VCaP (cell line): ENCODE data around the gene VWA3B.

Source experiments
- H3K27ac ChIP-seq: fragments of 450-650 bp; 2 replicates; pipeline ENCODE4 v1.5.1; 2017
- TF ChIP-seq, protein P1 (sequence below): fragments of 450-650 bp; conservative IDR thresholded peaks from 2 replicates; pipeline ENCODE4 v1.5.1; 2017; ENCODE audit warnings: mild to moderate bottlenecking, moderate library complexity

The VWA3B gene

DNA sequence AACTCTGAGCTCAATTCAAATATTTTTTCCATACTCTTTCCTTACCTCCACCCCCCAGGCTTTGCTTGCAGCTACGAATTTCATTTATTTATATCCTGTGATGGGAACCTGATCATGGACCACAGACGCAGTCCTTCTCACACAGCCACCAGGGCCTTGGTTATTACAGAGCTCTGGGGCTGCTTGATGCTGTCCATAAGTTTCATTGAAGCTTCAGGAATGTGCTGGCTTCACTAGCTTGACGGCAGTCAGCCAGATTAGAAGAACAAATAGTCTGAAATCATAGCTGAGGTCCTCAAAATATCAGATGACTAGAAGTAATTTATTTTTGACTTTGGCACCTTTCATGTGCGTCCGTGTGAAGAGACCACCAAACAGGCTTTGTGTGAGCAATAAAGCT lies 104.9 kb downstream of the VWA3B start:
- TF ChIP-seq, protein P1, sequence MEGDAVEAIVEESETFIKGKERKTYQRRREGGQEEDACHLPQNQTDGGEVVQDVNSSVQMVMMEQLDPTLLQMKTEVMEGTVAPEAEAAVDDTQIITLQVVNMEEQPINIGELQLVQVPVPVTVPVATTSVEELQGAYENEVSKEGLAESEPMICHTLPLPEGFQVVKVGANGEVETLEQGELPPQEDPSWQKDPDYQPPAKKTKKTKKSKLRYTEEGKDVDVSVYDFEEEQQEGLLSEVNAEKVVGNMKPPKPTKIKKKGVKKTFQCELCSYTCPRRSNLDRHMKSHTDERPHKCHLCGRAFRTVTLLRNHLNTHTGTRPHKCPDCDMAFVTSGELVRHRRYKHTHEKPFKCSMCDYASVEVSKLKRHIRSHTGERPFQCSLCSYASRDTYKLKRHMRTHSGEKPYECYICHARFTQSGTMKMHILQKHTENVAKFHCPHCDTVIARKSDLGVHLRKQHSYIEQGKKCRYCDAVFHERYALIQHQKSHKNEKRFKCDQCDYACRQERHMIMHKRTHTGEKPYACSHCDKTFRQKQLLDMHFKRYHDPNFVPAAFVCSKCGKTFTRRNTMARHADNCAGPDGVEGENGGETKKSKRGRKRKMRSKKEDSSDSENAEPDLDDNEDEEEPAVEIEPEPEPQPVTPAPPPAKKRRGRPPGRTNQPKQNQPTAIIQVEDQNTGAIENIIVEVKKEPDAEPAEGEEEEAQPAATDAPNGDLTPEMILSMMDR, result no peak
- H3K27ac ChIP-seq, result no peak overlapping the region

DNA sequence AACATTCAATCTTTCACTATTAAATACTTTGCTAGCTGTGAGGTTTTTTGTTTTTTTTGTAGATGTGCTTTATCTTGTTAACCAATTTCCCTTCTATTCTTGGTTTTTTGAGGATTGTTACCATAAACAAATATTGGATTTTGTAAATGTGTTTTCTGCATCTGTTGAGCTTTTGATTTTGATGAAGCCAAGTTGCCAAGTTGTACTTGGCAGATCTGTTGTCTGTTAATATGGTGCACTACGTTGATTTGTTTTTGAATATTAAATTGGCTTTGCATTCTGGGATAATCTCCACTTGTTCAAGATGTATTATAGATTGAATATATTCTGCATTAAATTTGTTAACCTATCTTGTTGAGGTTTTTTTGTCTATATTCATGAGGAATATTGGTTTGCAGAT lies 114.6 kb downstream of the VWA3B start:
- H3K27ac ChIP-seq, result no peak overlapping the region
- TF ChIP-seq, protein P1, result no peak

DNA sequence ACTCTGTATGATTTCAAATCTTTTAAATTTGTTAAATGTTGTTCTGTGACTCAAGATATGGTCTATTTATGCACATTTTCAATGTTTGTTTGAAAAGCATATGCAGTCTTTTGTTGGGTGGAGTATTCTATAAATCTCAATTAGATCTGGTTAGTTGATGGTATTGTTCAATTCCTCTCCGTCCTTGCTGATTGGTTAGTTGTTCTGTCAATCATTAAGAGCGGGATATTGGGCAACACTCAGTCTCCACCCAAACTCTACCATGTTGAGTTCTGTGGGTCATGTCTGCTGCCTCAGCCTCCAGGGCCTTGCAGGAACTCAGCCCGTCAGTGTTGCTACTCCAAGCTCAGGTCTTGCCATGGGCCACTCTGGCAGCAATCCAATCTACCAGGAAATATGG lies 118.9 kb downstream of the VWA3B start:
- TF ChIP-seq, protein P1, result no peak
- H3K27ac ChIP-seq, result no peak overlapping the region

DNA sequence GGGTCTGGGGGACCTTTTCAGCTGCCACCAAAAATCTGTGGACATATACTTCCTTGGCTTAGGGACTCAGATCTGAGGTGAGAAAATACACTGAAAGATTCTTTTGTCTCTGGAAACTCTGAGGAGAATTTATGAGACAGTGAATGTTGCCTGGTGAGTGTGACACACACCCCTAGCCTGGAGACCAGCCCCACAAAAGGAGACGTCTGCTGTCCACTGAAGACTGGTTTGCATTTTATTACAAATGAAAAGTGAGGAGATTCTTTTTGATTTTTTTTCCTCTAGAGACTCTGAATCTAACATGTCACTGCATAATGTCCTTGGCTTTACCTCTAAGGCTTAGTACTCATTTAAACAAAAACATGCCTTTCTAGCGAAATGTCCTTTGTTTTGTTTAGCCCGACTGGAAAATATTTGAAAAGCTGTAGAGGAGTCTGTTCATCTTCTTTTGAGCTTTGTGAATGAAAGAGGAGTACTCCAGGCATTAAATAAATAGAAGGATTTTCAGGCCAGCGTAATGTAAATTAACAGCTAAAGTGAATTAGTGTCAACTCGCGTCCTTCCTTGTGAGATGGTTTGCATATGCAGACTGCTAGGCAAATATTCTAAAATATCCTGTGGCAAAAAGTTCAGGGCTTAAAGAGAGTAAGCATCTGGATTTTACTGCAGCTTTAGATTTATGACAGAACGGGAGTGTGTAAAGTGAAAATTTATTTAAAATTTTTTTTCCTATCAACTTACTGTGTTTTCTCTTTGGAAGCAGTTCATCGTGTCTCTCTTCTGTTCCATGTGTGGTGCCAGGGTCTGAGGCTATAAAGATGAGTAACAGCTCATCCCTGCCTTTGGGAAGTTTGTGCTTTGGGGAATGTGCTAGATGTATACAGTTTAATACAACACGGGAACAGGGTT lies 125.4 kb downstream of the VWA3B start:
- TF ChIP-seq, protein P1, result no peak
- H3K27ac ChIP-seq, result no peak overlapping the region

DNA sequence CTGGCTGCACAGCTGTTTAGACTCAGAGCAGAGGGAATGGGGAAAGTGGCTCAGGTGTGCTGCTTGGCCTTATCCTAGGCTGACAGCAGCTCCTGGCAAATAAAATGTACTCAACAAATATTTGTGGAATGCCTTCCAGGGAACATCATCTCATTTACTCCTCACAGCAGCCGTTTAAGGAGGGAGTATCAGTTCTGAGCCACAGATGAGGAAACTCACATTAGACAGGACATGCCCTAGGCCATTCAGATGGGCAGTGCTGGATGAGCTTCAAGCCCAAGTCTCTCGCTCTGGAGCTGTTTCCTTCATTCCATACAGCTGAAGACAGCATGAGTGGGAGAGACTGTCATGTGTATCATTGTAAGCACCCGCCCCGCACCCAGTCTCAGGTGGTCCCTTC lies 129.6 kb downstream of the VWA3B start:
- TF ChIP-seq, protein P1, result no peak
- peak overlapping the region; percentile 34 for H3K27ac ChIP-seq

DNA sequence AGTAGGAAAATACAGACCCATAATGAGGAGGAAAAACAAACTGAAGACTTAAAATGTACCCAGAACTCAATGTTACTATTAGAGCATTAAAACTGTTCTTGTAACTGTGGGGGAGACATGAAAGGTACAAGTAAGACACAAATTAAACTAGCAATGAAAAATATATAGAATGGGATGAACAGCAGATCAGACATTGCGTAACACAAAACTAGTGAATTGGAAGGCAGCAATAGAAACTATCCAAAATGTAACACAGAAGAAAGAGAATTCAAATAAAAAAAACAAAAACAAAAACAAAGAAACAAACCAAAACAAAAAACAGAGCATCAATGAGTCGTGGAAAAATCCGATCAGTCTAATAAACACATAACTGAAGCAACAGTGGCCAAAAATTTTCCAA lies 132.2 kb downstream of the VWA3B start:
- TF ChIP-seq, protein P1, result no peak
- H3K27ac ChIP-seq, result no peak overlapping the region

DNA sequence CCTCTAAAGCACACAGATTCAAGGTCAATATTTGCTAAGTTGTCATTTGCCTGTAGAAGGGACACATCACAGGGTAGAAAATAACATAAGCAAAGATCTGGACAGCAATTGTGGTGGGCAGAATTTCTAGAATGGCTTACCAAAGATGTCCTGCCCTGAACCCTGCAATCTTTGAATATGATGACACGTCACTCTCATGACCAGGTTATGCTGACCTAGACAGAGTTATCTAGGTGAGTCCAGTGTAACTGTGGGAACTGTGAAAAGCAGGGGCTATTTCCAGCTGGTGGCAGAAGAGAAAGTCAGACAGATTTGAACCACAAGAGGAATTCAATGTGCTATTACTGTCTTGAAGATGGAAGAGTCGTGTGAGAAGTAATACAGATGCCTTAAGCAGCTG lies 147.0 kb downstream of the VWA3B start:
- H3K27ac ChIP-seq, result peak overlapping the region; percentile 67
- TF ChIP-seq, protein P1, result no peak
